Pericardium fibroblast (primary cell): ENCODE measurements around the gene HSFX4. TPM values are rescaled to one million over a fixed set of nuclear protein-coding genes. Genes with fewer than 3 reads are reported as not detected.

ENCODE experiments used
- total RNA-seq: library from RNA; depleted of rRNA; stranded (reverse); fragments of >200 nt; gene quantifications from 2 replicates; pipeline ENCODE4 v1.2.3, GENCODE V29; 2015

HSFX4 gene
- total RNA-seq, result not detected in 2 replicates

GRCh38 chrX:149929400-149929799 is at the start of gene HSFX4:
Gene HSFX4 (plus strand): TSS chrX:149929573. CDS start chrX:149929645, 72 bp downstream.

GRCh38 chrX:149881081-149881711 is 48.2 kb upstream of the HSFX4 start, which contains the start of gene MAGEA8:
Gene MAGEA8 (plus strand): TSS chrX:149881183. CDS start chrX:149884273, 3,090 bp downstream.

GRCh38 chrX:149938427-149938880 is 9.1 kb downstream of the HSFX4 start, which contains the start of gene EOLA2:
Gene EOLA2 (minus strand): TSS chrX:149938491. CDS start chrX:149933874, 4,617 bp downstream.

Other genes starting within 250 kb of the HSFX4 start
- gene MAGEA11, start 217.5 kb upstream of the HSFX4 start, total RNA-seq, result not detected in 2 replicates
- gene HSFX1, start 155.5 kb upstream of the HSFX4 start, total RNA-seq, result 0.12 and 0.60 TPM in 2 replicates
- gene MAGEA9, start 147.6 kb upstream of the HSFX4 start, total RNA-seq, result not detected in 2 replicates
- gene MAGEA8, start 48.4 kb upstream of the HSFX4 start, total RNA-seq, result not detected in 2 replicates
- gene EOLA2, start 8.9 kb downstream of the HSFX4 start, total RNA-seq, result 16.7 and 21.4 TPM in 2 replicates